Astrocyte (in vitro differentiated cells and primary cell): Measurements from ENCODE around the gene TFIP11. TPM values are rescaled to one million over a fixed set of nuclear protein-coding genes. Genes with fewer than 3 reads are reported as not detected.

Experiments
- DNase-seq: peaks from one replicate; pipeline ENCODE4 v3.0.0-alpha.2; 2010; ENCODE audit warnings: low read depth
- FAIRE-seq: peaks from 2 replicates; lab custom pipeline; 2011; peaks lifted over from hg19 to GRCh38; lab: Jason Lieb, UNC
- H2AFZ ChIP-seq: 2 replicates; pipeline ENCODE4 v1.6.0; 2012; ENCODE audit warnings: low read depth, low read length, inconsistent platforms
- H3K27ac ChIP-seq: 2 replicates; pipeline ENCODE4 v1.5.1; 2011; ENCODE audit warnings: low read depth, low read length, inconsistent platforms
- H3K27me3 ChIP-seq: 2 replicates; pipeline ENCODE4 v1.6.0; 2011; ENCODE audit warnings: low read length, inconsistent platforms; ENCODE audit not compliant: insufficient read depth
- H3K36me3 ChIP-seq: 2 replicates; pipeline ENCODE4 v1.5.1; 2011; ENCODE audit warnings: low read length, inconsistent platforms; ENCODE audit not compliant: insufficient read depth
- H3K4me1 ChIP-seq: 2 replicates; pipeline ENCODE4 v1.5.1; 2011; ENCODE audit warnings: low read length, inconsistent platforms; ENCODE audit not compliant: insufficient read depth
- H3K4me2 ChIP-seq: 2 replicates; pipeline ENCODE4 v1.6.0; 2012; ENCODE audit warnings: low read length, inconsistent platforms
- H3K4me3 ChIP-seq: 2 replicates; pipeline ENCODE4 v1.5.1; 2011; ENCODE audit warnings: low read depth, mild to moderate bottlenecking, low read length, inconsistent platforms; ENCODE audit not compliant: insufficient read depth
- H3K79me2 ChIP-seq: 2 replicates; pipeline ENCODE4 v1.6.0; 2012; ENCODE audit warnings: mild to moderate bottlenecking, low read length, inconsistent platforms; ENCODE audit not compliant: insufficient read depth
- H3K9ac ChIP-seq: 2 replicates; pipeline ENCODE4 v1.6.0; 2012; ENCODE audit warnings: mild to moderate bottlenecking, low read length, inconsistent platforms
- H3K9me3 ChIP-seq: 2 replicates; pipeline ENCODE4 v1.5.1; 2012; ENCODE audit warnings: low read depth, mild to moderate bottlenecking, low read length, inconsistent platforms; ENCODE audit not compliant: insufficient read depth
- H4K20me1 ChIP-seq: 2 replicates; pipeline ENCODE4 v1.6.0; 2012; ENCODE audit warnings: low read length, inconsistent platforms; ENCODE audit not compliant: insufficient read depth
- H3K27ac Mint-ChIP-seq: one replicate; pipeline ENCODE4 v1.8.0; 2021; ENCODE audit warnings: mild to moderate bottlenecking, mixed read lengths; ENCODE audit not compliant: unreplicated experiment
- H3K27me3 Mint-ChIP-seq: one replicate; pipeline ENCODE4 v1.8.0; 2021; ENCODE audit warnings: low read depth, mixed read lengths; ENCODE audit not compliant: unreplicated experiment
- H3K36me3 Mint-ChIP-seq: one replicate; pipeline ENCODE4 v1.8.0; 2021; ENCODE audit warnings: low read depth, mixed read lengths; ENCODE audit not compliant: unreplicated experiment
- H3K4me1 Mint-ChIP-seq: one replicate; pipeline ENCODE4 v1.8.0; 2021; ENCODE audit warnings: low read depth, mixed read lengths; ENCODE audit not compliant: unreplicated experiment
- H3K4me3 Mint-ChIP-seq: one replicate; pipeline ENCODE4 v1.8.0; 2021; ENCODE audit warnings: mild to moderate bottlenecking, moderate library complexity, mixed read lengths; ENCODE audit not compliant: unreplicated experiment
- H3K9me3 Mint-ChIP-seq: one replicate; pipeline ENCODE4 v1.8.0; 2021; ENCODE audit warnings: mild to moderate bottlenecking, mixed read lengths; ENCODE audit not compliant: unreplicated experiment
- EZH2 ChIP-seq: IDR thresholded peaks from 2 replicates; pipeline ENCODE4 v1.6.1; 2012; ENCODE audit warnings: mild to moderate bottlenecking, low read length, inconsistent platforms; ENCODE audit not compliant: insufficient read depth
- total RNA-seq: library from RNA; stranded (reverse); gene quantifications from 2 replicates; pipeline ENCODE4 v1.2.1, GENCODE V29; 2021
- TF ChIP-seq, protein P1 (sequence below): IDR thresholded peaks from 2 replicates; pipeline ENCODE4 v1.5.1; 2011; ENCODE audit warnings: low read depth, mild to moderate bottlenecking, inconsistent platforms, low read length, moderate library complexity; ENCODE audit not compliant: insufficient read depth

Gene TFIP11
- total RNA-seq, 1 donor from 2014 or later: 36.9 TPM

DNA sequence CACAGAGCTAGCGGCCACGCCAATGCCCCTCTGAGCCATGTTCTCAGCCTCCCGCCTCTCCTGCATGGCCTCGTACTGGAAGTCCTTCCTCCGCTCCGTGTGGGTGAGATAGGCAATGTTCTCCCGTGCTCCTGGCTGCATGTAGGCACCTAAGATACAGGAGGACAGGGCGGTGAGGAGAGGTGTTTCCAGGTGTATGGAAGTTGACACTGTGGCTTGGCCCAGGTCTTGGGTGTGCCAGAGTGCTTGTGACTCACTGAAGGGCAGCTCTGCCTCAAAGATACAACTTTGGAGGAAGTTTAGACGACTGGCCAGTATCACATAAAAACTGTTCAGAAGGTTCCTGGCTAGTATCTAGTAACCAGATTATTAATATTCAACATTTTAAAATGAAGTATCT lies 20.1 kb downstream of the TFIP11 start:
- FAIRE-seq (no peak), DNase-seq (no peak)
- Mint-ChIP-seq H3K9me3 (no peaks in the 10 kb centered on the region), H3K36me3 (peaks cover 43% of the 10 kb centered on the region), H3K4me3 (no peak overlapping the region), H3K27me3 (no peaks in the 10 kb centered on the region), H3K4me1 (peaks cover 12% of the 10 kb centered on the region), H3K27ac (peak overlapping the region; percentile 47)
- Histone ChIP-seq H3K4me2 (no peak overlapping the region), H3K36me3 (peaks cover 87% of the 10 kb centered on the region), H3K9ac (no peak overlapping the region), H3K27me3 (no peaks in the 10 kb centered on the region), H3K9me3 (no peaks in the 10 kb centered on the region), H3K4me1 (peaks cover 13% of the 10 kb centered on the region), H2AFZ (no peak overlapping the region), H3K4me3 (no peak overlapping the region), H3K27ac (no peak overlapping the region), H3K79me2 (peaks cover 24% of the 10 kb centered on the region), H4K20me1 (no peaks in the 10 kb centered on the region)
- TF ChIP-seq, protein P1, sequence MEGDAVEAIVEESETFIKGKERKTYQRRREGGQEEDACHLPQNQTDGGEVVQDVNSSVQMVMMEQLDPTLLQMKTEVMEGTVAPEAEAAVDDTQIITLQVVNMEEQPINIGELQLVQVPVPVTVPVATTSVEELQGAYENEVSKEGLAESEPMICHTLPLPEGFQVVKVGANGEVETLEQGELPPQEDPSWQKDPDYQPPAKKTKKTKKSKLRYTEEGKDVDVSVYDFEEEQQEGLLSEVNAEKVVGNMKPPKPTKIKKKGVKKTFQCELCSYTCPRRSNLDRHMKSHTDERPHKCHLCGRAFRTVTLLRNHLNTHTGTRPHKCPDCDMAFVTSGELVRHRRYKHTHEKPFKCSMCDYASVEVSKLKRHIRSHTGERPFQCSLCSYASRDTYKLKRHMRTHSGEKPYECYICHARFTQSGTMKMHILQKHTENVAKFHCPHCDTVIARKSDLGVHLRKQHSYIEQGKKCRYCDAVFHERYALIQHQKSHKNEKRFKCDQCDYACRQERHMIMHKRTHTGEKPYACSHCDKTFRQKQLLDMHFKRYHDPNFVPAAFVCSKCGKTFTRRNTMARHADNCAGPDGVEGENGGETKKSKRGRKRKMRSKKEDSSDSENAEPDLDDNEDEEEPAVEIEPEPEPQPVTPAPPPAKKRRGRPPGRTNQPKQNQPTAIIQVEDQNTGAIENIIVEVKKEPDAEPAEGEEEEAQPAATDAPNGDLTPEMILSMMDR: no peak
- TF ChIP-seq EZH2: no peak

DNA sequence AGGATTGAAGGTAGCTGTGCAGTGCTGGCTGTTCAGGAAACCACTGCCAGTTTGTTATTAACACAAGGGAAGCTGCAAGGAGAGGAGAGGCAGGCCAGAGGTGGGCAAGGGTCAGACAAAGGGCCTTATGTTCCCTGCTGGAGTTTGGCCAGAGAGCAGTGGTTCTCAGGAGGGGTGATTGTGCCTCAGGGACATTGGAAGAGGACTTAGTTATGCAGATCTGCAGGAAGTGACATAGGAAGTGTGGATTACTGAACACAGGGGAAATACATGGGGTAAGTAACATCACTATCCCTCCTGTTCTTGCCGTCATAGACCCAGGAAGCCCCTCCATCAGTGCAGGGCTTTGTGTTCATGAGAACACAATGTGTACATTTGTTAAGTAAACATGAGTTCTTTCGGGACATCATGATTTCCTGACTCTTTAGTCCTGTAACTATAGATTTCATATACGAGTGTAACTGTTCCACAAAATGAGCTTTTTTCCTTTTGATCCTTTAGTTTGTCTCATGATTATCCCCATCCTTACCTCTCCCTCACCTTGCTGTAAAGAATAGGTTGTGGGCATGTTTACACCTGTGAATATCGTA lies 22.7 kb downstream of the TFIP11 start:
- peaks cover 44% of the 10 kb centered on the region for H3K79me2 ChIP-seq
- no peak overlapping the region for H3K9ac ChIP-seq
- peaks cover 35% of the 10 kb centered on the region for H3K36me3 Mint-ChIP-seq
- no peak overlapping the region for H3K4me3 ChIP-seq
- H3K27me3 Mint-ChIP-seq: no peaks in the 10 kb centered on the region
- no peaks in the 10 kb centered on the region for H3K9me3 Mint-ChIP-seq
- no peak overlapping the region for H3K27ac ChIP-seq
- no peak for TF ChIP-seq EZH2
- TF ChIP-seq, protein P1: no peak
- H3K27ac Mint-ChIP-seq: no peak overlapping the region
- peaks cover 20% of the 10 kb centered on the region for H3K4me1 ChIP-seq
- peaks cover 24% of the 10 kb centered on the region for H3K4me1 Mint-ChIP-seq
- H3K4me2 ChIP-seq: no peak overlapping the region
- no peak for DNase-seq
- FAIRE-seq: no peak
- no peaks in the 10 kb centered on the region for H3K27me3 ChIP-seq
- no peaks in the 10 kb centered on the region for H3K9me3 ChIP-seq
- H4K20me1 ChIP-seq: no peaks in the 10 kb centered on the region
- peaks cover 64% of the 10 kb centered on the region for H3K36me3 ChIP-seq
- peak overlapping the region; percentile 21 for H3K4me3 Mint-ChIP-seq
- no peak overlapping the region for H2AFZ ChIP-seq

DNA sequence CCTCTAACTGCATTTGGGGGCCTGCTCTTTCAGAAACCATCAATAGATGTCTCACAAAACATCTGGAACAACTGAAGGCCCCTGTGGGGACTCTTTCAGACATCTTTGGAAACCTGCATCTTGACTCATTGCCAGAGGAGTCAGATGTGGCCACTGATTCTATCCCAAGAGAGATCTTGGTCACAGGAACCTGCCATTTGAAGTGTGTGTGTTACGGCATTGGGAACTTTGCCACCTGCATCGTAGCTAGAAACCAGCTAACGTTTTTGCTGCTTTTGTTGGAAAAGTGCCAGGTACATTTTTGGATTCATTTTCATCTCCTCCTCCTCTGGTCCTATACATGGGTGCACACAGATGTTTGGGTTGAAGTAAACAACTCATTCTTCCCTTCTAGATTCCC lies 24.3 kb downstream of the TFIP11 start:
- DNase-seq (no peak), FAIRE-seq (no peak)
- Histone ChIP-seq H3K4me1 (peaks cover 14% of the 10 kb centered on the region), H3K4me3 (no peak overlapping the region), H3K27me3 (no peaks in the 10 kb centered on the region), H2AFZ (no peak overlapping the region), H3K4me2 (no peak overlapping the region), H3K79me2 (peaks cover 57% of the 10 kb centered on the region), H3K9ac (no peak overlapping the region), H3K27ac (no peak overlapping the region), H3K9me3 (no peaks in the 10 kb centered on the region), H4K20me1 (no peaks in the 10 kb centered on the region), H3K36me3 (peaks cover 52% of the 10 kb centered on the region)
- Mint-ChIP-seq H3K4me3 (no peak overlapping the region), H3K4me1 (peaks cover 18% of the 10 kb centered on the region), H3K27me3 (no peaks in the 10 kb centered on the region), H3K9me3 (no peaks in the 10 kb centered on the region), H3K36me3 (peaks cover 20% of the 10 kb centered on the region), H3K27ac (no peak overlapping the region)
- TF ChIP-seq, protein P1: no peak
